GM18868 (cell line): Measurements from ENCODE around the gene SDF4.

Experiments used
- ATAC-seq: cut with Tn5 transposase; IDR thresholded peaks from one replicate; pipeline ENCODE4 v1.9.1; 2021; ENCODE audit warnings: mild to moderate bottlenecking, moderate library complexity; ENCODE audit not compliant: unreplicated experiment

SDF4 gene, protein sequence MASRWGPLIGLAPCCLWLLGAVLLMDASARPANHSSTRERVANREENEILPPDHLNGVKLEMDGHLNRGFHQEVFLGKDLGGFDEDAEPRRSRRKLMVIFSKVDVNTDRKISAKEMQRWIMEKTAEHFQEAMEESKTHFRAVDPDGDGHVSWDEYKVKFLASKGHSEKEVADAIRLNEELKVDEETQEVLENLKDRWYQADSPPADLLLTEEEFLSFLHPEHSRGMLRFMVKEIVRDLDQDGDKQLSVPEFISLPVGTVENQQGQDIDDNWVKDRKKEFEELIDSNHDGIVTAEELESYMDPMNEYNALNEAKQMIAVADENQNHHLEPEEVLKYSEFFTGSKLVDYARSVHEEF

DNA sequence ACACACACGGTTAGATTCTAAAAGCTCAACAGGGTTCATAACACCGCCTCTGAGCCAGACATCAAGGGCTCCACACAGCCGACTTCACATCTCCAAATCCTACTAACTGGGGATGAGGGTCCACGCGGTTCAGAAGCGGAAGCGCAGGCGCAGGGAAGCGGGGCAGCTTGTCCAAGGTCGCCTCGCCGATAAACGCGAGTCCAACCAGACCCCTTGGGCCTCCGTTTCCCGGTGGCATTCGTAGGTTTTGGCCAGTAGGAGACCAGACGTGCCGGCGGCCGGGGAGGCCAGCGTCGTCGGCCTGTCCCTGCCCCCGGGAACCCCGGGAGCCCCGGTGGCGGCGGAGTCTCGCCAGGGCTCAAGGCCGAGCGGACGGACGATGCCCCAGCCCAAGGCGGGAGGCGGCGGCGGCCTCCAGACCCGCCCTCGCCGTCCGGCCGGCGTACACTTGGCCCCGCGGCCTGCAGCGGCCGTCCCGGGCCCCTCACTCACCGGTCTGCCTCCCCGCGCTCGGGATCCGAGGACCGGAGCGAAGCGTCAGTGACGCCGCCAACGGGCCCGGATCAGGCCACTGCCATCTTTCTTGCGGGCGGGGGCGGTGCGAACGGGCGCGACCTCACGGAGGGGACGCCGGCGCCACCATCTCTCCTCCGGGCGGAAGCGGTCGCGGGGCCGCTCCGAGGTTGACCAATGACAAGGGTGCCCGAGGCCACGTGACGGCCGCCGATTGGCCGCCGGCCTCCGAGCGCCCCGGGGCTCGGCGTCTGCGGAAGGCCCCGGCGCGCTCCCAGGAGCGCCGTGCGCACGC, at the start of gene SDF4:
Gene SDF4 (minus strand): TSS at position 602 of the 808 bp plus-strand sequence. CDS start 3,229 bp downstream, outside the sequence.
- peak; percentile 92 for ATAC-seq

DNA sequence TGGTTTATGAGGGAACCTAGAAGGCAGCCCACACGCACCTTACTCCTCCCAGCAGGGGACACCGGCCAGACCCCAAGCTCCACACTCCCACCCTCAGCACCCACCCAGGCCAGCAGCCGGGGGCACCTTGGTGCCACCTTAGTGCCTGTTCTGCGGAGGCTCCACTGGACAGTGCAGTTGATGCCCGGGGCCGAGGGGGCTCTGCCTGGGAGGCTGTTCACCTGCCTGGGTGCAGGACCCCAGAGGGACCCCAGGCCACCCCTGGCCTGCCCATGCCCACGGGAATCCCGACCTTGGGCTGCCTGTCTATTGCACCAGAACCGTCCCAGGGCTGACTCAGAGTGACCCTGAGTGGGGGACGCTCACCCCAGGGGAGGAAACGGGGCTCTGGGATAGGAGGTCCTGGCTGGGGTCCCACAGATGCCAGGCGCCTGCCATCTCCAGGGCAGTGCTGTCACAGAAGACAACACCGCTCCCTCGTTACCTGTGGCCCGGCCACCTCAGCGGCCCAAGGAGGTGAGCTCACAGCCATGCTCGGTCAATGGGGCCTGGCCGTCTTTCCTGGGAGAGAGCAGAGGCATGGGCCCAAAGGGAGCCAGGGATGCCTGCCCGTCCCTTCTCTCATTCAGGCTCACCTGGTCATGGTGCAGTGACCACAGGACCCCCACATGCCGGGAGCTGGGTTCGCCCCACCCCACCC, 49.1 kb upstream of the SDF4 start:
- ATAC-seq, result no peak

DNA sequence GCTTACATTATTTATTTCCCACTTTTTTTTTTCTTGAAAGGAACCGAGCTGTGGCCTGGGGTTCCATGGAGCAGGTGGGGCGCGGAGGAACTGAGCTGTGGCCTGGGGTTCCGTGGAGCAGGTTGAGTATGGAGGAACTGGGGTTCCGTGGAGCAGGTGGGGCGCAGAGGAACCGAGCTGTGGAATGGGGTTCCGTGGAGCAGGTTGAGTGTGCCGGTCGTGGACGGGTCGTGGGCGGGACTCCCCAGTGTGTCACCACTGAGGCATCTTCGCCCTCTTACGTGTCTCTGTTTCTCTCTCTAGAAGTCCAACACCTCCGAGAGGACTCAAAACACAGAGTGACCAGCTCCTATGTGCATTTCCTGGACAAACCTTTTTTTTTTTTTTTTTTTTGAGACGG, 47.2 kb upstream of the SDF4 start:
- no peak for ATAC-seq

DNA sequence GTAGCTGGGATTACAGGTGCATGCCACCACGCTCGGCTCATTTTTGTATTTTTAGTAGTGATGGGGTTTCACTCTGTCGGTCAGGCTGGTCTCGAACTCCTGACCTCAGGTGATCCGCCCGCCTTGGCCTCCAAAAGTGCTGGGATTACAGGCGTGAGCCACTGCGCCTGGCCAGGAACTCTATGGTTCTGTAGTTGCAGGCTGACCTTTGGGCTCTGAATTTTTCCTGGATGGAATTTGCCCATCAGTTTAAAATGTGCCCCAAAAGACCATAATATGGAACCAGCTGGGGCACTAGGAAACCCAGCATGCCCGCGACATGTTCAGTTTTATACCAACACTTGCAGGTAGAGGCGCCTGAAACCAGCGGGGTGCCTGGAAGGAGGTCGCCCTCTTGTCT, 46.8 kb upstream of the SDF4 start:
- no peak for ATAC-seq

DNA sequence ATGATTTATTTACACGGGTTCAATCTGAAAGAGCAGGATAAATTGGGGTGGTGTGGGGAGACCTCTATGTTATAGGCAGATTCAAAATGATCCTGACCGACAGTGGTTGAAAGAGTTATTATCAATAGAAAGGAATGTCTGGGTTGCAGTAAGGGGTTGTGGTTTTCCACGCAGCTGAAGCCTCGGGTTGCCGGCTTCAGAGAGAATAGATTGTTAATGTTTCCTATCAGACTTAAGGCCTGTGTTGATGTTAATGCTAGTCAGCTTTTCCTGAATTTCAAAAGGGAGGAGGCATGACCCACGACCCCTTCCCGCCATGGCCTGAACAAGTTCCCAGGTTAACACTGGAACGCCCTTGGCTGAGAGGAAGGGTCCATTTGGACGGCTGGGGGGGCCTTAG, 44.0 kb upstream of the SDF4 start:
- ATAC-seq, result no peak

DNA sequence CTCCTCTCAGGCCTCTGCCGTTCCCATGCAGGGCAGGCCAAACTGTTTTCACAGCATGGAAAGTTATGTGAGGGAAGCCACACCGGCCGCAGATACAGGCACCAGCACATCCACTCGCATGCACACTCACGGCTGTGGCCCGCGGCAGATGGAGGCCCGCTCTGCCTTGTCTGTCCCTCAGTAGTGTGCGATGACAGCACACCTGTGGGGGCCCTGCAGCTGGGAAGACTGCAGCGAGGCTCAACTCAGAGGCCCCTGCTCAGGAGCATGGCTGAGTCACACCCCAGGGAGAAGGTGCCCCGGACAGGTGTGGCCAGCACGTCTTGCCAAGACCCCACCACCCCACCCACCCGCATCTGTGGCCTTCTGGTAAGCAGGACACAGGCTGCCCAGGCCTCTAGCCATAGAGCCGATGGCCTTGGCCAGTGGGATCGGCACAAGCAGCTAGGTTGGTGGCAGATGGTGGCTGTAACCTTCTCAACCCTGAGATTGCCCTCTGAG, 43.2 kb upstream of the SDF4 start:
- no peak for ATAC-seq

DNA sequence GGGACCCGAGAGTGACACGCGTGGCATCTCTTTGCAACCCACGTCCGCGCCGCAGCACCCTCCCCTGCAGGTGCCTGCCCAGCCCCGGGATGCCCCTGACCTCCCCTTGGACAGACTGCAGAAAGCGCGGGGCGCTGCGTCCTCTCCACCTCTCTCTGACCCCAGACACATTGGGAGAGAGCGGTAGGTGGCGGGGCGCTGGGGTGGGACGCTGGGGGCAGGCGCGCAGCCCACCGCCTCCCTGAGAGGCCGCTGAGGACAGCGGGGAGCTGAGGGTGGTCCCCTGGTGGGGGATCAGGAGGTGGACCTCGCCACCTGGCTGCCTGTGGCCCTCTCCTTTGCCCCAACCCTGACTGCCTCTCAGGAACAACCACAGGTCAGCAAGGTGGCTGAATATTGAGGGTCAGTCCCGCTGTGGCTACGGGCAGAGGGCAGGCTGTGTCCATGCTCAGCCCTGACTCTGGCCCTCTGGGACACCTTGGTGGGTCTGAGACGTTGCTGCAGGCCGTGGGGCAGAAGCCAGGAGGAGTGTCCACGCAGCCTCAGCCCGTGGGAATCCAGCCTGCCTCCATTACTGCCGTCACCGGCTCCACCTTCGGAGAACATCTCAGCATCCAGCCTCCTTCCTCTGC, 42.6 kb upstream of the SDF4 start:
- ATAC-seq, result no peak

DNA sequence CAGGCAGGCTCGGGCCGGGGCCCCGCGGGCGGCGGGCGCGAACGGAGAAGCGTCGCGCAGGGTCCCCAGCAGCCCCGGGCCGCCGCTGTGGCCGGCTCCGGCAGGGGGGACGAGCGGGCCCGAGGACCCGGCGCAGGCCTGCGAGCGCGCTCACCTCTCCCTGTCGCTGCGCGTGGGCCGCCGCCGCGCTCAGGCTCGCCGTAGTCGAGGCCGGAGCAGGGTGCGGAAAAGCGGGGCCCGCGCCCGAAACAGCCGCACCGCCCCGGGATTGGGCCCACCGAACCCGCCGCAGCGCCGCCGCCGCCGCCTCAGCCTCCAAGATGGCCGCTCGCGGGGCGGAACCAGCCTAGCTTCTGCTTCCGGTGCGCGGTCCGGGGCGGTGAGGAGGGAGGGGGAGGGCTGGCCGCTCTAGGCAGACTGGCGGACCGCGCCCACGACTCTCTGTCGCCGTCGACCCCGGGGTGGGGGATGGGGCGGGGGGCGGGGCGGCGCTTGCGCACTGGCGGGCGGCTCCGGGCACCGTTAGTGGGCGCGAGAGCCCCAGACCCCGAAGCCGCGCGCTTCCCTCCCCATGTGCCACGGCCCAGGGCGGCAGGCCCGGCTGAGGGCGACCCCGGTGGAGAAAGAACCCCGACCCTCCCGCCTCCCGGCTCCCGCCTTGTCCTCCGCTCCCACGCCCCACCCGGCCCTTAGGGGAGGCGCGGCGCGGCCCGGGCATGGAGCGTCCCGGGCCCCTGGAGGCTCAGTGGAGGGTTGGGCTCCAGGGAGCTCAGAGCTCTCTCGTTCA, 41.9 kb upstream of the SDF4 start, which contains the start of gene UBE2J2:
Gene UBE2J2 (minus strand): TSS at position 343 of the 787 bp plus-strand sequence. CDS start 5,862 bp downstream, outside the sequence.
- peak; percentile 88 for ATAC-seq

DNA sequence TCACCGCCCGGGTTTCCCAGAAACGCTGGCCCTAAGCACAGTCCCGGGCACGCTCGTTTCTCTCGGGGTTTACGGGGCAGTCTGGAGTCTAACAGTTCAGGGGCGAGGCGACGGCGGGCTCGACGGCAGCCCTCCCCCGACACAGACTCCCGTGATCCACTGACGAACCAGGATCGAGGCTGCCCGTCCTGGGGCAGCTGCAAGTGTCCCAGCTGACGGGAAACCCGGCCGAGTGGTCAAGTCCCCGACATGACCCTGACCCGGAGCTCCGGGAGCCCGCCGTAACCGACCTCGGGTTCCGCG, 41.4 kb upstream of the SDF4 start:
- no peak for ATAC-seq

DNA sequence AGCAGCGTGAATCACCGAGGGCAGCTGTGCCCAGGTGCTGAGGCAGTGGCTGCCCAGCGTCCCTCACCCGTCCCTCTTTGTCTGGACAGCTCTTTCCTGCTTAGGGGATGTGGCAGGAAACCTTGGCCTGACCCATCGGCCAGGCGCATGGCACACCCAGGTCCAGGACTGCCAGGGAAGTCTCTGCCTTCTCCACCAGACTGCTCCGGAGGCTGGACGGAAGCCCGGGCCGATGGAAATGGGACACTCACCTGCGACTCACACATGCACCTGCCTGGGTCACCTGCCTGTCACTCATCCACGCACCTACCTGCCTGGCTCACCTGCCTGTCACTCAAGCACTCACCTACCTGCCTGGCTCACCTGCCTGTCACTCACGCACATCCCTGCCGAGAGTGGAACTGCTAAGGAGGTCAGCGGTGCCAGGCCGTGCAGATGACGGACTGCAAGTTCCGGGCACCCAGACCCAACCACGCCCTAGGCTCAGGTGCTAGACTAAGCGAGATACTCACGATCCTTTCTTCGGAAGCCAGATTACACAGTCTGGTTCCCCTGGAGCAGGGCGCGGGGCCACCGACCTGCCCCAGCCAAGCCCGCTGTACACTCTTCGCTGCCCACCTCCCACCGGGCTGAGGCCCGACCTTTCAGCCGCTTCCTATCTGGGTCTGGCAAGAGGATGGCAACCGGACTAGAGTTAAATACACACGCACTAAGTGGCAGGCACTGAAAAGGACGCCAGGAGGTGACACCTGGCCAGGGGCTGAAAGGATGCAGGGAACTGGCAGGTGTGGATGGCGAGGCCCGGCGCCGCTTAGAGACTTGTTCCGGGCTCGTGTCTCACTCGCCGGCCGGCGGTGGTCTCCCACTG, 40.8 kb upstream of the SDF4 start:
- ATAC-seq, result no peak

DNA sequence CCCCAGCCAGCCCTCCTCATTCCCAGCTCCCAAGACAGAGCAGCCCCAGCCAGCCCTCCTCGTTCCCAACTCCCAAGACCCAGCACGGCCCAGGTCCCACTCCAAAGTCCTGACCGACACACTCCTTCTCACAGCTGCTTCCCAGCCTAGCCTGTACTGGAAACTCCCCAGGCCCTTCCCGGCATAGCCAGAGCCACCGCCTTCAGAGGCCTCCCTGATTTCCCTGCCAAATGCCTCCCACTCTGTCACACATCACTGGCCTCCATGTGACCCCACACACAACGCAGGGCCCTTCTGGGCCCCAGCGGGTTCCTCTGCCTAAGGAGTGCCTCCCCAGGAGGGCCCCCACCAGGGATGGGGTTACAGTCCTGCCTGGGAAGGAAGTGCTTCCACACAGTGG, 39.0 kb upstream of the SDF4 start:
- no peak for ATAC-seq

DNA sequence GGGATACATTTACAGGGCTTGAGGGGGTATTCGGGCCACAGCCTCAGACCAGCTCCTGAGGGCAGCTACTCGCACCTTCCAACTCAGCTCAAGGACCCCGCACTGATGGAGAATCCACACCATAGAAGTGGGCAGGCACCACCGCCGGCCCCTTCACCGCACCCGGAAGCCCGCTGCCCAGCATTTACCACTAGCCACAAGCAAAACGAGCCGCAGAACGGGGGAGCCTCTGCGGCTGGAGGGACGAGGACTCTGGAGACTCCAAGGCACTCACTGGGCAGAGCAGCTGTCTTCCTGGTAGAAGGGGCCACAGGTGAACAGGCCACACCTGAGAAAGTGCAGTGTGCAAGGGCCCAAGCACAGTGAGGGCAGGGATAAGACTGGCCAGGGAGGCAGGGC, 36.5 kb upstream of the SDF4 start:
- no peak for ATAC-seq

DNA sequence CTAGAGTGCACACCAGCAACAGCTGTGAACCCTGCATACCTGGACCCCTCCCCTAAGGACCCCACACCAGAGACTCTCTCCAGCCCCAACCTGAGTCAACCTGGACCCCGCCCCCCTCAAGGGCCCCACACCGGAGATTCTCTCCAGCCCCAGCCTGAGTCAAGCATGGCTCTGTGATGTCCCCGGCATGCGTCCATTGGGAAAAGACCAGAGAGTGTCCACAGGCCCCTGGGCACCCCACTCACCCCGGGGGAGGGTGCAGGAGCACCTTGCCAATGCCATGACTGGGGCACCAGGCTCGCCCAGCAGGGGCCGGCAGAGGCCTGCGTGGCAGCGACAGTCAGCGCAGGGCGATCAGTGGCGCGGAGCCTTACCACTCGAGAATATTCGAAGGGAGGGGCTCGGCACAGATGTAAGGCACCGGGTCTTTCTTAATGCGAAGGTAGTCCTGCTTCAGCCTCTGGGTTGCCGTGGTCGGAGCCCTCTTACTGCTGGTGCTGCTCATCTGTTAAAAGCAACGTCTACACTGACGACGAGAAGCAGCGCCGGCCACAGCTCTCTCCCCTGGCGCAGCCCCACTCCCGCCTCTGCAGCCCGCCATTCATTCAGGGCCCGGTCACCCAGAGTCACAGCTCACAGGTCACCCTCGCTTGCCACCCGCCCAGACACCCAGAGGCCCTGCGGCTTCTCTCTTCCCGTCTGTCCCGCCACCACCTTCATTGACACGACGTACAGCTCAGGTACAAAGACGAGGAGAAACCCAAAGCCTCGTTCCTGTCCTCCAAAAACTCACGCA, 35.9 kb upstream of the SDF4 start:
- ATAC-seq, result no peak

DNA sequence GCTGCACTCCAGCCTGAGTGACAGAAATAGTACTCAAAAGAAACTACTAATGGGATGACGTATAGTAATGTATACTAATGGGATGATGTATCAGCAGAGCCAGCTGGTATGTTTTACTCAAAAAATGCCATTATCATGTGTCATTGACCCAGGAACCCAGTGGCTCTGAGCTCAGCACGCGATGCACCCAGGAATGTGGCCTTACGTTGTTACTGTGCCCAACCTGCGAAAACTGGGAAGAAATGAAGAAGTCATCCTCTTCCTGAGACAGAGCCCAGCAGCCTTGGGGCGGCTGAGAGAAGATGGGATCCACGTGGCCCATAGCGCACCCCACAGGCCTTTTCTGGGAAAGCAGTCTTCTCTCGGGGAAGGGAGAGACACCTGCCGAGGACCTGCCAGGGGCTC, 33.1 kb upstream of the SDF4 start:
- ATAC-seq, result no peak

DNA sequence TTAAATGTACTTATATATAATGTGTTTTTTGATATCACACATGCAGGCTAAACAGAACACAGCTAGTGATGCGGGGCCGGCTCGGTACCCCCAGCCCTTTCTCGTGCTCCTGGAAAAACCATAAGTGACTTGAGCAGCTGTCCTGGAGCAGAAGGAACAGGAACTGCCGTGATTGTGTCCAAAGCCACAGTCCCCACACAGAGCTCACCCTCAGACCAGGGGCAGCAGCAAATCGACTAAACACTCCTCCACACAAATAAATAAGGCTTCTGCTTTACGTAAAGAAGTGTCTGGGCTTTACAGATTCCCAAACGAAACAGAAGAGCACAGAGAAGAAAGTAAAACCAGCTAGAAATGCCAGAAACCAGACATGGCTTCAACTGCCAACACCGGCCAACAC, 32.2 kb upstream of the SDF4 start:
- ATAC-seq, result no peak

DNA sequence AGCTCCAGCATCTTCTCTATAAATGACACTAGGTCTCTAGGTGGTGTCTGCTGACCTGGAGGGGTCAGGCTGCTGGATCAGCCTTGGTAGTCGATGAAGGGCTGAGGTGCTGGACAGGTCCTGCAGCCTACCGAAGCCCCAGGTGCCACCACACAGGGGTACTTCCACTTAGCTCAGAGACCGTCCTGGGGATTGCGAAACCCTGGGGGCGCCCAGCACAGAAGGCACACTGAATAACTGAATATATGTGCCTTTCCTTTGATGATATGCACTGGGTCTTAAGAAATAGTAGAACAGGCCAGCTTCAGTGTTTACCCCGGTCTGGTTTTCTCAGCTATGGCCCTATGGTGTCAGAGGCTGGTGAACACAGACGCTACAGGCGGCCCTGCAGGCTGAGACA, 31.0 kb upstream of the SDF4 start:
- ATAC-seq, result no peak

DNA sequence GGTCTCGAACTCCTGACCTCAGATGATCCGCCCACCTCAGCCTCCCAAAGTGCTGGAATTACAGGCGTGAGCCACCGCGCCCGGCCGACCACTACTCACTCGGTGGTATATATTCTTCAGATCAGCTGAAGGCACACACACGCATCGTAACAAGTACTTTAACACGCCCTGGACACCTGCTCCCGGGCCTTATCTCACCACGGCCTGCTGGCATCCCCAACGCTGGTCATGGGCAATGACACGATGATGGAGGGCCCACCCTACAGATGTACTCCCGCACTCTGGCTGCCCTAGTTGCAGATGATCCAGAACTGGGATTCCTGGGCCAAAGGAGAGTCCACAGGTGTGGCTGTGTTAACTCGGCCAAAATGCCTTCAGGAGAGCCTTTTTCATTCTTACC, 30.3 kb upstream of the SDF4 start:
- no peak for ATAC-seq

DNA sequence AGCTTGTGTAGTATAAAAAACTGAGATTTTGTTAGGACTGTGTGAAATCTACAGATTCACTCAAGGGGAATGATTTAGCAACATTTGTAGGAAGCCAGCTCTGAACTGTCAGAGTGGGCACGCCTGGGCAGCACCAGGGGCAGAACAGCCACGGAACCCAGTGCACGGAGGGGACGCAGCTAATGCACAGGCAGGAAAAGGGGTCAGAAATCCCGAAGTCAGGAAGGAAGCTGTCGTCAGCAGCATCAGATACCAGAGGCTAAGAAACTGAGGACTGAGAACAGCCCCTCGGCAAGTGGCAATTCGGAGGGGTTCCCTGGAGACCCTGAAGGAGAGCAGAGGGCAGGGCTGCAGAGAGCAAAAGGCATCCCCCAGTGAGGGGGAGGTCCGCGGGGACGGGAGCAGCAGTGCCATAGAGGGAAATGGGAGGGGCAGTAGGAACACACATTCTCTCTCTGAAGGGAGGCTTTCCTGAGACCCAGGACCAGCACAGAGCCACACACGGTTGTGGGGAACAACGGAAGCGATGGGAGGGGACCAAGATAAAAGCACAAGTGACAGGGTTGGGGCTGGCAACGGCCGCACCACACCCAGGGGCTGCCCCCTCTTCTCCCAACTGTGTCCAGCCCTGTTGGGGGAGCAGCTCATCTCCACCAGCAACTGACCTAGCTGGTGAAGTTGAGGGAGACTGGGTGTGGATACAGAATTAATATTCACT, 29.2 kb upstream of the SDF4 start:
- no peak for ATAC-seq
